GM12874 (cell line): ENCODE results near the gene OPTN.

Source experiments
- CTCF ChIP-seq: IDR thresholded peaks from 2 replicates; pipeline ENCODE4 v1.5.1; 2011; ENCODE audit warnings: low read depth, mild to moderate bottlenecking, control low read depth, low read length, moderate library complexity; ENCODE audit not compliant: insufficient read depth

Gene OPTN

DNA sequence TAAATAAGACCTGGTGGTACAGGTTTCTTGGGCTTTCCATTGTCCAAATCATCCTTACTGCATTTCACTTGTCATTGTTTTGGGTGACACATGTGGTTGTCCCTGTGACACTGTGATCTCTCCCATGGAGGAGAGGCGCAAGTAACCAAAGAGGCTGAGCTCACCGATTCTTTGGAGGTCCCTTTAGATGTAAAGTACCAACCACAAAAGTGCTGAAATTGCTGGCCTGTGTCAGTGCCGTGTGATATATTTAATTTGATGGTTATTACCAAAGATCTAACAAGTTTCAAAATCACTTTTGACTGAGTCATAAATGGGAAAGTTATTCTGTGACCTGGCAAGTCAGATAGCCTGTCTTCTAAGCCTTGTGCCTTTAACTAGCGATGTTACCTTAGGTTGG is 80.8 kb downstream of the OPTN start:
- TF ChIP-seq CTCF, result no peak

DNA sequence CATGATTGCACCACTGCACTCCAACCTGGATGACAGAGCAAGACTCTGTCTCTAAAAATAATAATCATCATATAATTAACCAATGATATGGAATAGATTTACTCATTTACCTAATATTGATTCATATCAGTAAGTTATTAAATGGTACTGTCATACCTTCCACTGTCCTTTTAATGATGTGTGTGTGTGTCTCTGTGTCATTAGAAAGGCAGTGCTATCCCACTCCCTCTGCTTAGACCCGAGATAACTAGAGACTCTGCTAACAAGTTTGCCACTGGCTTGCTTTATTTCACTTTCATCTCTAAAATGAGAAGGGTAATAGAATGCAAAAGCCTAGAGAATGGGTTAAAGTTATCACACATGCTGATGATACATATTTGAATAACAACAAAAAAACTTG is 82.5 kb downstream of the OPTN start:
- TF ChIP-seq CTCF, result no peak

GRCh38 chr10:13183625-13184024 is 83.7 kb downstream of the OPTN start:
- TF ChIP-seq CTCF, result no peak

GRCh38 chr10:13184276-13184675 is 84.3 kb downstream of the OPTN start:
- no peak for TF ChIP-seq CTCF

- TF ChIP-seq CTCF, result no peak
These were observed 85.0 kb downstream of the OPTN start for GRCh38 chr10:13184730-13185514.

DNA sequence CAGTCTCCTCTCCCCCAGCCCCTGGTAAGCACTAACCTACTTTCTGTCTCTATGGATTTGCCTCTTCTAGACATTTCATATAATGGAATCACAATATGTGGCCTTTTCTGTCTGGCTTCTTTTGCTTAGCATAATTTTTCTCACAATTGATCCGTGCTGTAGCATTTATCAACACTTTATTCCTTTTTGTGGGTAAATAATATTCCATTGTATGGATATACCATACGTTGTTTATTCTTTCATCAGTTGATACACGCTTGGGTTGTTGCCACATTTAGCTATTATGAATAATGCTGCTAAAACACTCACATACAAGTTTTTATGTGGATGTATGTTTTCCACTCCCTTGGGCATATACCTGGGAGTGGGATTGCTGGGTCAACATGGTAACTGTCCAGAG is 87.2 kb downstream of the OPTN start:
- no peak for TF ChIP-seq CTCF
